ENCODE results near the gene KCNIP3.

KCNIP3 gene

DNA sequence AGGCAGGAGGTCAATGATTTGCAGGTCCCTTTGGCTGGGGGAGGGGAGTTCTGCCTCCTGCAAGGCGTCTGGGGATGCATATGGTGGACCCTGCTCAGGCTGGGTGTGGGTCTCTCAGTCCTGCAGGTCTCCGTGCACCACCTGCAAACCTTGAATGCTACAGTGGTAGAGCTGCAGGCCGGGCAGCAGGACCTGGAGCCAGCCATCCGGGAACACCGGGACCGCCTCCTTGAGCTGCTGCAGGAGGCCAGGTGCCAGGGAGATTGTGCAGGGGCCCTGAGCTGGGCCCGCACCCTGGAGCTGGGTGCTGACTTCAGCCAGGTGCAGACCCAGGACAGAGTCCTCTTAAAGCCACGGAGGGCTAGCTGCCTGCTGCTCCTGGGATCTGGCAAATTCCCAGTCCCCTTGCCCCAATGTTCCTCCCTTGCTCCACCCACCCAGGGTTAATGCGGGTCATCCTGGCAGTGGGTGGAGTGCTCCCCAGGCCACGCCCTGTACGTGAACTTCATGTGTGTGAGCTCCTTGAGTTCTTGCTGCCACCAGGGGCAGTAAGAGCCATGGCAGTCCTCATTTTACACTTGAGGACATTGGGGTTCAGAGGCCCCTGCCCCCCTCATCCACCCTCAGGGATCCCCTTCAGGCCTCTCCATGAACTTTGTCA lies 19.8 kb upstream of the KCNIP3 start:
- peak; percentile 86 for TF ChIP-seq KLF1 (tag by site-specific recombination; IDR thresholded peaks at IDR 0.05)
- TF ChIP-seq ZNF830 (tag by site-specific recombination; IDR thresholded peaks at IDR 0.05; ENCODE audit: low read depth) = no peak
- no peak for TF ChIP-seq ZBTB8A (tag by site-specific recombination; IDR thresholded peaks at IDR 0.05)
- CTCF ChIA-PET = interaction anchor here (0.7 kb wide), 1 partner anchor 15 kb away, joined by 3 read pairs; no protein-coding TSS in a partner anchor
- Histone ChIP-seq H3K4me3 (ENCODE audit: low read depth, low read length) (no peak overlapping the region), H3K9me3 (ENCODE audit: control insufficient read depth, insufficient read depth, low read depth, low read length) (no peaks in the 10 kb centered on the region), H3K27ac (ENCODE audit: extremely low read depth, low read depth, low read length) (no peak overlapping the region), H3K4me1 (ENCODE audit: control insufficient read depth, insufficient read depth, low read length) (no peaks in the 10 kb centered on the region), H3K36me3 (ENCODE audit: control insufficient read depth in 2 of 2, insufficient read depth in 1 of 2, low read length in 2 of 2) (no peaks in the 10 kb centered on the region)
- POLR2A ChIA-PET = interaction anchor here (0.9 kb wide), 1 partner anchor 68 kb away, joined by 3 read pairs; no protein-coding TSS in a partner anchor

DNA sequence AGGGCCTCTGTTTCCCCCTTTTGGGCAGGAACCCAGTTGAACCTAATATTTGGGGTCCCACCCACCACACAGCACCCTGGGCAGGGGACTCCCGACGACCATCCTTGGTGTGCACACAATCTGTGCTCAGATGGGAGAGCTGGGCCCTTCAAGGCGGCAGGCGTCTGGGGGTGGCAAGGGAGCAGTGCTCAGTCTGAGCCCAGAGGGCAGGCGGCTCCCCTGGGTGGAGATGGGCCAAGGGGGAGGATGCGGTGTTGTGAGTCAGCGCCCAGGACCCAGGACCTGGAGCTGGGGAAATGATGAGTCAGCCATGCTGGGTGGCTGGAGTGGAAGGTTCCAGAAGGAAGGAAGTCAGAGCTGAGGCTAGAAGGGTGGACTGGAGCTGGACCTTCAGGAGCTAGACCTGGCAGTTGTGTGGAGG lies 19.1 kb upstream of the KCNIP3 start:
- Histone ChIP-seq H3K36me3 (ENCODE audit: control insufficient read depth in 2 of 2, insufficient read depth in 1 of 2, low read length in 2 of 2) (no peaks in the 10 kb centered on the region), H3K27ac (ENCODE audit: extremely low read depth, low read depth, low read length) (no peak overlapping the region)
- CTCF ChIA-PET = interaction anchor here (0.7 kb wide), 1 partner anchor 15 kb away, joined by 3 read pairs; no protein-coding TSS in a partner anchor

DNA sequence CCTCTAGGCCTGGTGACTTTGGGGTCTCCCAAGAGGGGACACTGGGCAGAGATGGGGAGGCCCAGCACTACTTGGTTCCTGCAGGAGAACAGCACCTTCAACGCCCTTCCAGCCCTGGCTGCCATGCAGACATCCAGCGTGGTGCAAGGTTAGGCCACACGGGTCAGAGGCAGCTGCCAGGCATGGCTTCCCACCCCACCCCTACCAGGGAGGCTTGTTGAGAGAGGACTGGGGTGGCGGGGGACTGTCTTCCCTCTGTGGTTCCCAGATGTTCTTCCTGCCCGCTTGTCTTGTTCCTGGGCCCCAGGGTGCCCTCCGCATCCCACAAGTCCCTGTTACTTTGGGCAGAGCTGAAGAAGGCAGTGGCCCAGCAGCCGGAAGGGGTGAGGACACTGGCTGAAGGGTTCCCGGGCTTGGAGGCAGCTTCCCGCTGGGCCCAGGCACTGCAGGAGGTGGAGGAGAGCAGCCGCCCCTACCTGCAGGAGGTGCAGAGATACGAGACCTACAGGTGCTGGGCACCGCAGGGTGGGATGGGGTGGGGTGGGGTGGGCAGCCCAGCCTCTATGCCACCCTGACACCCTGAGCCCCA lies 18.4 kb upstream of the KCNIP3 start:
- no peaks in the 10 kb centered on the region for H3K4me1 ChIP-seq (ENCODE audit: control insufficient read depth, insufficient read depth, low read length)
- no peaks in the 10 kb centered on the region for H3K9me3 ChIP-seq (ENCODE audit: control insufficient read depth, insufficient read depth, low read depth, low read length)
- ChIA-PET CTCF (no interaction called here), POLR2A (no interaction called here)
- no peak overlapping the region for H3K4me3 ChIP-seq (ENCODE audit: low read depth, low read length)
- H3K36me3 ChIP-seq (ENCODE audit: control insufficient read depth in 2 of 2, insufficient read depth in 1 of 2, low read length in 2 of 2) = no peaks in the 10 kb centered on the region
- no peak overlapping the region for H3K27ac ChIP-seq (ENCODE audit: extremely low read depth, low read depth, low read length)
- TF ChIP-seq, protein P1, sequence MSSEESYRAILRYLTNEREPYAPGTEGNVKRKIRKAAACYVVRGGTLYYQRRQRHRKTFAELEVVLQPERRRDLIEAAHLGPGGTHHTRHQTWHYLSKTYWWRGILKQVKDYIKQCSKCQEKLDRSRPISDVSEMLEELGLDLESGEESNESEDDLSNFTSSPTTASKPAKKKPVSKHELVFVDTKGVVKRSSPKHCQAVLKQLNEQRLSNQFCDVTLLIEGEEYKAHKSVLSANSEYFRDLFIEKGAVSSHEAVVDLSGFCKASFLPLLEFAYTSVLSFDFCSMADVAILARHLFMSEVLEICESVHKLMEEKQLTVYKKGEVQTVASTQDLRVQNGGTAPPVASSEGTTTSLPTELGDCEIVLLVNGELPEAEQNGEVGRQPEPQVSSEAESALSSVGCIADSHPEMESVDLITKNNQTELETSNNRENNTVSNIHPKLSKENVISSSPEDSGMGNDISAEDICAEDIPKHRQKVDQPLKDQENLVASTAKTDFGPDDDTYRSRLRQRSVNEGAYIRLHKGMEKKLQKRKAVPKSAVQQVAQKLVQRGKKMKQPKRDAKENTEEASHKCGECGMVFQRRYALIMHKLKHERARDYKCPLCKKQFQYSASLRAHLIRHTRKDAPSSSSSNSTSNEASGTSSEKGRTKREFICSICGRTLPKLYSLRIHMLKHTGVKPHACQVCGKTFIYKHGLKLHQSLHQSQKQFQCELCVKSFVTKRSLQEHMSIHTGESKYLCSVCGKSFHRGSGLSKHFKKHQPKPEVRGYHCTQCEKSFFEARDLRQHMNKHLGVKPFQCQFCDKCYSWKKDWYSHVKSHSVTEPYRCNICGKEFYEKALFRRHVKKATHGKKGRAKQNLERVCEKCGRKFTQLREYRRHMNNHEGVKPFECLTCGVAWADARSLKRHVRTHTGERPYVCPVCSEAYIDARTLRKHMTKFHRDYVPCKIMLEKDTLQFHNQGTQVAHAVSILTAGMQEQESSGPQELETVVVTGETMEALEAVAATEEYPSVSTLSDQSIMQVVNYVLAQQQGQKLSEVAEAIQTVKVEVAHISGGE (tag by site-specific recombination; conservative IDR thresholded peaks at IDR 0.05; ENCODE audit: low read depth) = no peak
- TF ChIP-seq HOXA7 (CRISPR knock-in tag; IDR thresholded peaks at IDR 0.05; ENCODE audit: borderline replicate concordance) = no peak
- TF ChIP-seq ZIC2 (tag by site-specific recombination; IDR thresholded peaks at IDR 0.05) = 0 out of 2 replicates have a peak, but pooled peaks have one; percentile 13
- TF ChIP-seq, protein P2, sequence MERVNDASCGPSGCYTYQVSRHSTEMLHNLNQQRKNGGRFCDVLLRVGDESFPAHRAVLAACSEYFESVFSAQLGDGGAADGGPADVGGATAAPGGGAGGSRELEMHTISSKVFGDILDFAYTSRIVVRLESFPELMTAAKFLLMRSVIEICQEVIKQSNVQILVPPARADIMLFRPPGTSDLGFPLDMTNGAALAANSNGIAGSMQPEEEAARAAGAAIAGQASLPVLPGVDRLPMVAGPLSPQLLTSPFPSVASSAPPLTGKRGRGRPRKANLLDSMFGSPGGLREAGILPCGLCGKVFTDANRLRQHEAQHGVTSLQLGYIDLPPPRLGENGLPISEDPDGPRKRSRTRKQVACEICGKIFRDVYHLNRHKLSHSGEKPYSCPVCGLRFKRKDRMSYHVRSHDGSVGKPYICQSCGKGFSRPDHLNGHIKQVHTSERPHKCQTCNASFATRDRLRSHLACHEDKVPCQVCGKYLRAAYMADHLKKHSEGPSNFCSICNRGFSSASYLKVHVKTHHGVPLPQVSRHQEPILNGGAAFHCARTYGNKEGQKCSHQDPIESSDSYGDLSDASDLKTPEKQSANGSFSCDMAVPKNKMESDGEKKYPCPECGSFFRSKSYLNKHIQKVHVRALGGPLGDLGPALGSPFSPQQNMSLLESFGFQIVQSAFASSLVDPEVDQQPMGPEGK (tag by site-specific recombination; IDR thresholded peaks at IDR 0.05) = no peak
- no peak for TF ChIP-seq ZNF133 (tag by site-specific recombination; IDR thresholded peaks at IDR 0.05)
- no peak for TF ChIP-seq ZNF514 (tag by site-specific recombination; IDR thresholded peaks at IDR 0.05)

More for the DNA sequence above, 19.1 kb upstream of the KCNIP3 start:
- H3K9me3 ChIP-seq (ENCODE audit: control insufficient read depth, insufficient read depth, low read depth, low read length) = no peaks in the 10 kb centered on the region
- TF ChIP-seq SALL2 (tag by site-specific recombination; IDR thresholded peaks at IDR 0.05; ENCODE audit: borderline replicate concordance) (no peak), RBAK (tag by site-specific recombination; IDR thresholded peaks at IDR 0.05) (no peak), ZNF830 (tag by site-specific recombination; IDR thresholded peaks at IDR 0.05; ENCODE audit: low read depth) (no peak), TRIM28 (IDR thresholded peaks at IDR 0.05; ENCODE audit: borderline replicate concordance, low read length) (no peak), ZNF521 (tag by site-specific recombination; IDR thresholded peaks at IDR 0.05) (no peak)
- TF ChIP-seq, protein P3, sequence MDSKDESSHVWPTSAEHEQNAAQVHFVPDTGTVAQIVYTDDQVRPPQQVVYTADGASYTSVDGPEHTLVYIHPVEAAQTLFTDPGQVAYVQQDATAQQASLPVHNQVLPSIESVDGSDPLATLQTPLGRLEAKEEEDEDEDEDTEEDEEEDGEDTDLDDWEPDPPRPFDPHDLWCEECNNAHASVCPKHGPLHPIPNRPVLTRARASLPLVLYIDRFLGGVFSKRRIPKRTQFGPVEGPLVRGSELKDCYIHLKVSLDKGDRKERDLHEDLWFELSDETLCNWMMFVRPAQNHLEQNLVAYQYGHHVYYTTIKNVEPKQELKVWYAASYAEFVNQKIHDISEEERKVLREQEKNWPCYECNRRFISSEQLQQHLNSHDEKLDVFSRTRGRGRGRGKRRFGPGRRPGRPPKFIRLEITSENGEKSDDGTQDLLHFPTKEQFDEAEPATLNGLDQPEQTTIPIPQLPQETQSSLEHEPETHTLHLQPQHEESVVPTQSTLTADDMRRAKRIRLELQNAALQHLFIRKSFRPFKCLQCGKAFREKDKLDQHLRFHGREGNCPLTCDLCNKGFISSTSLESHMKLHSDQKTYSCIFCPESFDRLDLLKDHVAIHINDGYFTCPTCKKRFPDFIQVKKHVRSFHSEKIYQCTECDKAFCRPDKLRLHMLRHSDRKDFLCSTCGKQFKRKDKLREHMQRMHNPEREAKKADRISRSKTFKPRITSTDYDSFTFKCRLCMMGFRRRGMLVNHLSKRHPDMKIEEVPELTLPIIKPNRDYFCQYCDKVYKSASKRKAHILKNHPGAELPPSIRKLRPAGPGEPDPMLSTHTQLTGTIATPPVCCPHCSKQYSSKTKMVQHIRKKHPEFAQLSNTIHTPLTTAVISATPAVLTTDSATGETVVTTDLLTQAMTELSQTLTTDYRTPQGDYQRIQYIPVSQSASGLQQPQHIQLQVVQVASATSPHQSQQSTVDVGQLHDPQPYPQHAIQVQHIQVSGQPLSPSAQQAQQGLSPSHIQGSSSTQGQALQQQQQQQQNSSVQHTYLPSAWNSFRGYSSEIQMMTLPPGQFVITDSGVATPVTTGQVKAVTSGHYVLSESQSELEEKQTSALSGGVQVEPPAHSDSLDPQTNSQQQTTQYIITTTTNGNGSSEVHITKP (tag by site-specific recombination; IDR thresholded peaks at IDR 0.05) = no peak
- H3K4me1 ChIP-seq (ENCODE audit: control insufficient read depth, insufficient read depth, low read length) = no peaks in the 10 kb centered on the region
- H3K4me3 ChIP-seq (ENCODE audit: low read depth, low read length) = no peak overlapping the region
- POLR2A ChIA-PET = no interaction called here
